Activated naive CD4-positive, alpha-beta T cell treated with anti-CD3 and anti-CD28 coated beads, Interleukin-2, amount 50 U/mL, for 24 hours (primary cell): ENCODE measurements around the gene PROC.

Experiments
- H3K27ac Mint-ChIP-seq: one replicate; pipeline ENCODE4 v1.8.0; 2021; ENCODE audit warnings: mild to moderate bottlenecking, mixed read lengths
- H3K27me3 Mint-ChIP-seq: one replicate; pipeline ENCODE4 v1.8.0; 2021; ENCODE audit warnings: mixed read lengths
- H3K36me3 Mint-ChIP-seq: one replicate; pipeline ENCODE4 v1.8.0; 2021; ENCODE audit warnings: mixed read lengths
- H3K4me1 Mint-ChIP-seq: one replicate; pipeline ENCODE4 v1.8.0; 2021; ENCODE audit warnings: mixed read lengths
- H3K4me3 Mint-ChIP-seq: one replicate; pipeline ENCODE4 v1.8.0; 2021; ENCODE audit warnings: mild to moderate bottlenecking, mixed read lengths
- H3K9me3 Mint-ChIP-seq: one replicate; pipeline ENCODE4 v1.8.0; 2021; ENCODE audit warnings: mixed read lengths

Gene PROC

GRCh38 chr2:127475788-127476187 is 57.6 kb downstream of the PROC start:
- H3K4me3 Mint-ChIP-seq = no peak overlapping the region
- no peaks in the 10 kb centered on the region for H3K9me3 Mint-ChIP-seq
- peaks cover 9% of the 10 kb centered on the region for H3K36me3 Mint-ChIP-seq
- H3K4me1 Mint-ChIP-seq = no peaks in the 10 kb centered on the region
- H3K27ac Mint-ChIP-seq = no peak overlapping the region
- no peaks in the 10 kb centered on the region for H3K27me3 Mint-ChIP-seq
